Neural cell (in vitro differentiated cells): ENCODE results near the gene SP7. TPM values are rescaled to one million over a fixed set of nuclear protein-coding genes. Genes with fewer than 3 reads are reported as not detected.

Experiments used
- H2AFZ ChIP-seq: fragments of 200-600, 300-800 bp; sonication (generic), shearing (Covaris generic); 2 replicates; pipeline ENCODE4 v1.6.0; 2014; ENCODE audit warnings: low read depth, mild to moderate bottlenecking, antibody characterized with exemption, low read length, moderate library complexity
- H3F3A ChIP-seq: fragments of 200-600 bp; shearing (Covaris generic); 2 replicates; pipeline ENCODE4 v1.6.1; 2016; ENCODE audit warnings: mild to moderate bottlenecking, moderate library complexity, mixed read lengths, antibody characterized with exemption, low read length; ENCODE audit not compliant: insufficient read depth, poor library complexity, severe bottlenecking
- H3K27ac ChIP-seq: fragments of 200-600, 300-800 bp; sonication (generic), shearing (Covaris generic); 2 replicates; pipeline ENCODE4 v1.5.1; 2014; ENCODE audit warnings: mild to moderate bottlenecking, low read length, moderate library complexity
- H3K27me3 ChIP-seq: fragments of 300-800, 200-600 bp; sonication (generic), shearing (Covaris generic); 2 replicates; pipeline ENCODE4 v1.6.0; 2014; ENCODE audit warnings: mild to moderate bottlenecking, low read depth, low read length, moderate library complexity; ENCODE audit not compliant: insufficient read depth
- H3K36me3 ChIP-seq: fragments of 300-800, 200-600 bp; sonication (generic), shearing (Covaris generic); 2 replicates; pipeline ENCODE4 v1.5.1; 2014; ENCODE audit warnings: mild to moderate bottlenecking, antibody characterized with exemption, low read length, moderate library complexity; ENCODE audit not compliant: insufficient read depth
- H3K4me2 ChIP-seq: fragments of 300-800, 200-600 bp; sonication (generic), shearing (Covaris generic); 2 replicates; pipeline ENCODE4 v1.6.0; 2014; ENCODE audit warnings: mild to moderate bottlenecking, low read length
- H3K4me3 ChIP-seq: fragments of 300-800, 200-600 bp; sonication (generic), shearing (Covaris generic); 2 replicates; pipeline ENCODE4 v1.5.1; 2014; ENCODE audit warnings: mild to moderate bottlenecking, low read length, moderate library complexity
- H3K79me2 ChIP-seq: fragments of 200-600 bp; shearing (Covaris generic); replicated peaks from 2 replicates; pipeline ENCODE4 v1.6.0; 2014; ENCODE audit warnings: mild to moderate bottlenecking, low read length, moderate library complexity; ENCODE audit not compliant: insufficient read depth
- H3K9ac ChIP-seq: fragments of 300-800, 200-600 bp; sonication (generic), shearing (Covaris generic); 2 replicates; pipeline ENCODE4 v1.6.1; 2016; ENCODE audit warnings: mild to moderate bottlenecking, low read length, mixed read lengths
- H3K9me2 ChIP-seq: fragments of 200-600 bp; shearing (Covaris generic); 2 replicates; pipeline ENCODE4 v1.6.1; 2016; ENCODE audit warnings: mild to moderate bottlenecking, low read length, mixed read lengths; ENCODE audit not compliant: insufficient read depth
- H3K9me3 ChIP-seq: fragments of 200-600, 300-800 bp; sonication (generic), shearing (Covaris generic); 2 replicates; pipeline ENCODE4 v1.6.1; 2016; ENCODE audit warnings: mild to moderate bottlenecking, mixed run types, low read length, moderate library complexity, mixed read lengths
- H4K20me1 ChIP-seq: fragments of 200-600 bp; shearing (Covaris generic); 2 replicates; pipeline ENCODE4 v1.6.1; 2016; ENCODE audit warnings: mild to moderate bottlenecking, mixed run types; ENCODE audit not compliant: insufficient read depth
- EP300 ChIP-seq: fragments of 450-650 bp; conservative IDR thresholded peaks from 2 replicates; pipeline ENCODE4 v1.6.1; 2014; ENCODE audit warnings: antibody characterized with exemption, mild to moderate bottlenecking, moderate library complexity; ENCODE audit not compliant: poor library complexity, severe bottlenecking
- EZH2 ChIP-seq: fragments of 200-600, 300-800 bp; shearing (Covaris generic), sonication (generic); IDR thresholded peaks from 2 replicates; pipeline ENCODE4 v1.6.1; 2014; ENCODE audit warnings: antibody characterized with exemption, low read length, borderline replicate concordance, mild to moderate bottlenecking; ENCODE audit not compliant: insufficient read depth, poor library complexity, severe bottlenecking
- MXI1 ChIP-seq: fragments of 450-650 bp; conservative IDR thresholded peaks from 2 replicates; pipeline ENCODE4 v1.6.1; 2014; ENCODE audit warnings: antibody characterized with exemption, mild to moderate bottlenecking; ENCODE audit not compliant: poor library complexity, severe bottlenecking
- POLR2AphosphoS5 ChIP-seq: IDR thresholded peaks from 2 replicates; pipeline ENCODE4 v1.6.1; 2012
- RAD21 ChIP-seq: fragments of 450-650 bp; conservative IDR thresholded peaks from 2 replicates; pipeline ENCODE4 v1.6.1; 2014; ENCODE audit warnings: antibody characterized with exemption, mild to moderate bottlenecking, moderate library complexity
- SMC3 ChIP-seq: fragments of 450-650 bp; conservative IDR thresholded peaks from 2 replicates; pipeline ENCODE4 v1.6.1; 2014; ENCODE audit warnings: antibody characterized with exemption, mild to moderate bottlenecking, moderate library complexity; ENCODE audit not compliant: poor library complexity
- TAF1 ChIP-seq: IDR thresholded peaks from 2 replicates; pipeline ENCODE4 v1.6.1; 2012; ENCODE audit warnings: low read depth
- polyA plus RNA-seq: library from polyadenylated mRNA; depleted of rRNA; stranded (reverse); fragments of >200 nt; gene quantifications from 2 replicates; pipeline ENCODE4 v1.2.3, GENCODE V29; 2014
- TF ChIP-seq, protein P1 (sequence below): fragments of 450-650 bp; IDR thresholded peaks from 2 replicates; pipeline ENCODE4 v1.5.1; 2014; ENCODE audit warnings: antibody characterized with exemption, mild to moderate bottlenecking, moderate library complexity; ENCODE audit not compliant: poor library complexity, severe bottlenecking
- TF ChIP-seq, protein P2 (sequence below): IDR thresholded peaks from 2 replicates; pipeline ENCODE4 v1.6.1; 2012; ENCODE audit warnings: borderline replicate concordance

The SP7 gene
- polyA plus RNA-seq, 1 donor from 2014 or later = not detected

- no peak overlapping the region for H2AFZ ChIP-seq
- H4K20me1 ChIP-seq = no peaks in the 10 kb centered on the region
- no peaks in the 10 kb centered on the region for H3K9me2 ChIP-seq
- H3K4me2 ChIP-seq = no peak overlapping the region
- H3K9me3 ChIP-seq = no peaks in the 10 kb centered on the region
- H3K27me3 ChIP-seq = no peaks in the 10 kb centered on the region
- H3K79me2 ChIP-seq = no peaks in the 10 kb centered on the region
- TF ChIP-seq EZH2 (no peak), POLR2AphosphoS5 (no peak), SMC3 (no peak), EP300 (no peak), RAD21 (no peak), TAF1 (no peak), MXI1 (no peak)
- TF ChIP-seq, protein P1, sequence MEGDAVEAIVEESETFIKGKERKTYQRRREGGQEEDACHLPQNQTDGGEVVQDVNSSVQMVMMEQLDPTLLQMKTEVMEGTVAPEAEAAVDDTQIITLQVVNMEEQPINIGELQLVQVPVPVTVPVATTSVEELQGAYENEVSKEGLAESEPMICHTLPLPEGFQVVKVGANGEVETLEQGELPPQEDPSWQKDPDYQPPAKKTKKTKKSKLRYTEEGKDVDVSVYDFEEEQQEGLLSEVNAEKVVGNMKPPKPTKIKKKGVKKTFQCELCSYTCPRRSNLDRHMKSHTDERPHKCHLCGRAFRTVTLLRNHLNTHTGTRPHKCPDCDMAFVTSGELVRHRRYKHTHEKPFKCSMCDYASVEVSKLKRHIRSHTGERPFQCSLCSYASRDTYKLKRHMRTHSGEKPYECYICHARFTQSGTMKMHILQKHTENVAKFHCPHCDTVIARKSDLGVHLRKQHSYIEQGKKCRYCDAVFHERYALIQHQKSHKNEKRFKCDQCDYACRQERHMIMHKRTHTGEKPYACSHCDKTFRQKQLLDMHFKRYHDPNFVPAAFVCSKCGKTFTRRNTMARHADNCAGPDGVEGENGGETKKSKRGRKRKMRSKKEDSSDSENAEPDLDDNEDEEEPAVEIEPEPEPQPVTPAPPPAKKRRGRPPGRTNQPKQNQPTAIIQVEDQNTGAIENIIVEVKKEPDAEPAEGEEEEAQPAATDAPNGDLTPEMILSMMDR = no peak
- TF ChIP-seq, protein P2, sequence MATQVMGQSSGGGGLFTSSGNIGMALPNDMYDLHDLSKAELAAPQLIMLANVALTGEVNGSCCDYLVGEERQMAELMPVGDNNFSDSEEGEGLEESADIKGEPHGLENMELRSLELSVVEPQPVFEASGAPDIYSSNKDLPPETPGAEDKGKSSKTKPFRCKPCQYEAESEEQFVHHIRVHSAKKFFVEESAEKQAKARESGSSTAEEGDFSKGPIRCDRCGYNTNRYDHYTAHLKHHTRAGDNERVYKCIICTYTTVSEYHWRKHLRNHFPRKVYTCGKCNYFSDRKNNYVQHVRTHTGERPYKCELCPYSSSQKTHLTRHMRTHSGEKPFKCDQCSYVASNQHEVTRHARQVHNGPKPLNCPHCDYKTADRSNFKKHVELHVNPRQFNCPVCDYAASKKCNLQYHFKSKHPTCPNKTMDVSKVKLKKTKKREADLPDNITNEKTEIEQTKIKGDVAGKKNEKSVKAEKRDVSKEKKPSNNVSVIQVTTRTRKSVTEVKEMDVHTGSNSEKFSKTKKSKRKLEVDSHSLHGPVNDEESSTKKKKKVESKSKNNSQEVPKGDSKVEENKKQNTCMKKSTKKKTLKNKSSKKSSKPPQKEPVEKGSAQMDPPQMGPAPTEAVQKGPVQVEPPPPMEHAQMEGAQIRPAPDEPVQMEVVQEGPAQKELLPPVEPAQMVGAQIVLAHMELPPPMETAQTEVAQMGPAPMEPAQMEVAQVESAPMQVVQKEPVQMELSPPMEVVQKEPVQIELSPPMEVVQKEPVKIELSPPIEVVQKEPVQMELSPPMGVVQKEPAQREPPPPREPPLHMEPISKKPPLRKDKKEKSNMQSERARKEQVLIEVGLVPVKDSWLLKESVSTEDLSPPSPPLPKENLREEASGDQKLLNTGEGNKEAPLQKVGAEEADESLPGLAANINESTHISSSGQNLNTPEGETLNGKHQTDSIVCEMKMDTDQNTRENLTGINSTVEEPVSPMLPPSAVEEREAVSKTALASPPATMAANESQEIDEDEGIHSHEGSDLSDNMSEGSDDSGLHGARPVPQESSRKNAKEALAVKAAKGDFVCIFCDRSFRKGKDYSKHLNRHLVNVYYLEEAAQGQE = no peak
- H3K36me3 ChIP-seq = no peaks in the 10 kb centered on the region
- H3F3A ChIP-seq = no peaks in the 10 kb centered on the region
- H3K4me3 ChIP-seq = peak overlapping the region; percentile 80
- peak overlapping the region; percentile 82 for H3K9ac ChIP-seq
- H3K27ac ChIP-seq = no peak overlapping the region
These were observed 7.8 kb upstream of the SP7 start for GRCh38 chr12:53343969-53344368.

- no peaks in the 10 kb centered on the region for H3F3A ChIP-seq
These were observed 7.3 kb upstream of the SP7 start for GRCh38 chr12:53343449-53343848.

More at GRCh38 chr12:53343449-53343848, 7.3 kb upstream of the SP7 start:
- Histone ChIP-seq H3K36me3 (no peaks in the 10 kb centered on the region), H2AFZ (no peak overlapping the region), H3K4me2 (no peak overlapping the region), H3K4me3 (no peak overlapping the region), H3K9ac (no peak overlapping the region), H3K79me2 (no peaks in the 10 kb centered on the region), H3K9me2 (no peaks in the 10 kb centered on the region), H3K9me3 (no peaks in the 10 kb centered on the region), H3K27ac (no peak overlapping the region), H4K20me1 (no peaks in the 10 kb centered on the region), H3K27me3 (no peaks in the 10 kb centered on the region)
- no peak for TF ChIP-seq POLR2AphosphoS5
- no peak for TF ChIP-seq MXI1
- TF ChIP-seq RAD21 = no peak
- no peak for TF ChIP-seq SMC3
- no peak for TF ChIP-seq EZH2
- TF ChIP-seq EP300 = no peak
- TF ChIP-seq TAF1 = no peak
- TF ChIP-seq, protein P2 = no peak
- TF ChIP-seq, protein P1 = no peak
